Measurements from ENCODE around the gene ERICH4. TPM values are rescaled to one million over a fixed set of nuclear protein-coding genes. Genes with fewer than 3 reads are reported as not detected.

ERICH4 gene
- total RNA-seq, 5 donors from 2014 or later (not counting 1 experiment from before 2014, with no cell fraction given) = 0.29 to 0.55 TPM; not detected in 3

- Histone ChIP-seq H3K27me3 (replicated peaks in 1 of 2; ENCODE audit: control insufficient read depth in 2 of 2, extremely low read depth in 1 of 2, insufficient read depth in 2 of 2, low read length in 1 of 2) (peaks cover 0 to 34% of the 10 kb centered on the region in 2 experiments), H3K27ac (ENCODE audit: low read length) (no peak overlapping the region), H3K4me1 (ENCODE audit: control insufficient read depth in 1 of 2, extremely low read depth in 1 of 2, insufficient read depth in 2 of 2, low read length in 2 of 2) (peaks cover 0 to 14% of the 10 kb centered on the region in 2 experiments), H3K4me3 (ENCODE audit: control insufficient read depth in 1 of 2, extremely low read depth in 1 of 2, low read length in 1 of 2) (no peak overlapping the region), H3K36me3 (ENCODE audit: control insufficient read depth in 2 of 2, extremely low read depth in 1 of 2, insufficient read depth in 1 of 2, low read length in 1 of 2) (no peaks in the 10 kb centered on the region), H3K9me3 (no peaks in the 10 kb centered on the region)
- no peak for DNase-seq
- Mint-ChIP-seq H3K4me1 (peaks cover 5 to 17% (median 8%) of the 10 kb centered on the region in 3 donors), H3K27me3 (peaks cover 0 to 22% of the 10 kb centered on the region in 2 donors), H3K27ac (no peak overlapping the region), H3K4me3 (no peak overlapping the region), H3K9me3 (no peaks in the 10 kb centered on the region), H3K36me3 (no peaks in the 10 kb centered on the region)
- ChIA-PET POLR2A (no interaction called here), CTCF (interaction anchor here in 1 of 2 donors (0.6 to 0.7 kb wide), 2 partner anchors 21 to 692 kb away, joined by 3 read pairs; no protein-coding TSS in a partner anchor)
- no peak for ATAC-seq (replicated peaks in 1 of 4)
- 82% methylated on average over 2 of the region's 5 CpGs for WGBS (ENCODE audit: insufficient coverage)
These were observed 2.6 kb downstream of the ERICH4 start for GRCh38 chr19:41445575-41445974.

DNA sequence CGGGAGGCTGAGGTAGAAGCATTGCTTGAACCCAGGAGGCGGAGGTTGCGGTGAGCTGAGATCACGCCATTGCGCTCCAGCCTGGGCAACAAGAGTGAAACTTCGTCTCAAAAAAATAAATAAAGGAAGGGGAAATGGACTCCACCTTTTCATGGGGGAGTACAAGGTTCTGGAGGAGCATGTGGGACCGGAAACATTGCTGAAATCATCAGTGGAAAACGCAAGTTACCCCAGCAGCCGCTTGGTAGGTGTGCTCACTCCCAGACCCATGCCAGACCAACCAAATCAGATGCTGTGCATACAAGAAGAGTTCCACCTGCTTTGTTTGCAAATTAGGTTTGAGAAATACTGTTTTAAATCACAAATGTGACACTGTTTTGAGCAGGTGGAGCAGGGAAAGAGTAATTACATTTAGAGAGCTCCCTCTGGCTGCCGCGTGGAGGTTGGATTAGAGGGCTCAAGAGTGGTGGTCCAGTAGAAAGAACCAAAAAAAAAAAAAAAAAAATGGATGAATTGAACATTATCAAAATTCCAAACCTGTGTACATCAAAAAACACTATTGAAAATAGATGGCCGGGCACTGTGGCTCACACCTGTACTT lies 4.9 kb downstream of the ERICH4 start:
- 76% methylated on average over 5 of the region's 12 CpGs for WGBS (ENCODE audit: insufficient coverage)
- Histone ChIP-seq H3K4me3 (ENCODE audit: control insufficient read depth in 1 of 2, extremely low read depth in 1 of 2, low read length in 1 of 2) (no peak overlapping the region), H3K9me3 (no peaks in the 10 kb centered on the region), H3K36me3 (ENCODE audit: control insufficient read depth in 2 of 2, extremely low read depth in 1 of 2, insufficient read depth in 1 of 2, low read length in 1 of 2) (no peaks in the 10 kb centered on the region), H3K4me1 (ENCODE audit: control insufficient read depth in 1 of 2, extremely low read depth in 1 of 2, insufficient read depth in 2 of 2, low read length in 2 of 2) (peaks cover 0 to 14% of the 10 kb centered on the region in 2 experiments), H3K27ac (ENCODE audit: low read length) (no peak overlapping the region), H3K27me3 (replicated peaks in 1 of 2; ENCODE audit: control insufficient read depth in 2 of 2, extremely low read depth in 1 of 2, insufficient read depth in 2 of 2, low read length in 1 of 2) (peaks cover 0 to 29% of the 10 kb centered on the region in 2 experiments)
- H3K9me3 Mint-ChIP-seq = no peaks in the 10 kb centered on the region
- ChIA-PET CTCF (interaction anchor here (0.6 to 1.7 kb wide), 8 partner anchors 8 to 352 kb away, joined by 3 to 8 read pairs (median 4); no protein-coding TSS in a partner anchor), POLR2A (no interaction called here)
- H3K27ac Mint-ChIP-seq = peak overlapping the region in 1 of 2 donors; percentile 36
- peak overlapping the region in 2 of 3 donors; percentile 31 to 36 for H3K4me3 Mint-ChIP-seq
- peaks cover 5 to 15% (median 11%) of the 10 kb centered on the region in 3 donors for H3K4me1 Mint-ChIP-seq
- DNase-seq (no peak), ATAC-seq (replicated peaks in 1 of 4) (peak in 1 of 4 experiments; percentile 13)
- peaks cover 0 to 22% of the 10 kb centered on the region in 2 donors for H3K27me3 Mint-ChIP-seq
- no peaks in the 10 kb centered on the region for H3K36me3 Mint-ChIP-seq

GRCh38 chr19:41449079-41449864 lies 6.3 kb downstream of the ERICH4 start:
- Mint-ChIP-seq H3K4me1 (peaks cover 5 to 20% (median 13%) of the 10 kb centered on the region in 3 donors), H3K9me3 (no peaks in the 10 kb centered on the region), H3K36me3 (no peaks in the 10 kb centered on the region), H3K27me3 (peaks cover 0 to 20% of the 10 kb centered on the region in 2 donors), H3K27ac (no peak overlapping the region), H3K4me3 (peak overlapping the region; percentile 68 to 70 (median 68))
- peaks cover 0 to 29% of the 10 kb centered on the region in 2 experiments for H3K27me3 ChIP-seq (replicated peaks in 1 of 2; ENCODE audit: control insufficient read depth in 2 of 2, extremely low read depth in 1 of 2, insufficient read depth in 2 of 2, low read length in 1 of 2)
- ChIA-PET POLR2A (interaction anchor here in 1 of 2 donors (0.6 kb wide), 2 partner anchors 10 to 99 kb away, joined by 3 to 7 read pairs; no protein-coding TSS in a partner anchor), CTCF (interaction anchor here (0.6 to 2.7 kb wide), 19 partner anchors 8 to 1075 kb away, joined by 3 to 11 read pairs (median 4); partner anchors contain the start of genes B9D2 (in 1 of the 2) and CEACAM21 (in 1 of the 2))
- no peaks in the 10 kb centered on the region for H3K9me3 ChIP-seq
- no peaks in the 10 kb centered on the region for H3K36me3 ChIP-seq (ENCODE audit: control insufficient read depth in 2 of 2, extremely low read depth in 1 of 2, insufficient read depth in 1 of 2, low read length in 1 of 2)
- peaks cover 0 to 14% of the 10 kb centered on the region in 2 experiments for H3K4me1 ChIP-seq (ENCODE audit: control insufficient read depth in 1 of 2, extremely low read depth in 1 of 2, insufficient read depth in 2 of 2, low read length in 2 of 2)
- ATAC-seq (replicated peaks in 1 of 4) = peak; percentile 86 to 90 (median 88)
- H3K27ac ChIP-seq (ENCODE audit: low read length) = no peak overlapping the region
- DNase-seq = peak in 34 of 35 experiments; percentile 25 to 82 (median 56)
- no peak overlapping the region for H3K4me3 ChIP-seq (ENCODE audit: control insufficient read depth in 1 of 2, extremely low read depth in 1 of 2, low read length in 1 of 2)
- 0% methylated on average over 5 of the region's 22 CpGs for WGBS (ENCODE audit: insufficient coverage)

GRCh38 chr19:41449865-41450178 lies 6.9 kb downstream of the ERICH4 start:
- no peak overlapping the region for H3K27ac Mint-ChIP-seq
- ChIA-PET POLR2A (no interaction called here), CTCF (interaction anchor here (0.7 to 2.7 kb wide), 4 partner anchors 82 to 1075 kb away, joined by 3 to 11 read pairs (median 9); no protein-coding TSS in a partner anchor)

GRCh38 chr19:41452584-41453275 lies 9.8 kb downstream of the ERICH4 start:
- Histone ChIP-seq H3K4me1 (ENCODE audit: control insufficient read depth in 1 of 2, extremely low read depth in 1 of 2, insufficient read depth in 2 of 2, low read length in 2 of 2) (peaks cover 2 to 15% of the 10 kb centered on the region in 2 experiments), H3K27me3 (replicated peaks in 1 of 2; ENCODE audit: control insufficient read depth in 2 of 2, extremely low read depth in 1 of 2, insufficient read depth in 2 of 2, low read length in 1 of 2) (peaks cover 2 to 7% of the 10 kb centered on the region in 2 experiments), H3K27ac (ENCODE audit: low read length) (no peak overlapping the region), H3K9me3 (no peaks in the 10 kb centered on the region), H3K36me3 (ENCODE audit: control insufficient read depth in 2 of 2, extremely low read depth in 1 of 2, insufficient read depth in 1 of 2, low read length in 1 of 2) (no peaks in the 10 kb centered on the region), H3K4me3 (ENCODE audit: control insufficient read depth in 1 of 2, extremely low read depth in 1 of 2, low read length in 1 of 2) (no peak overlapping the region)
- ChIA-PET CTCF (no interaction called here), POLR2A (no interaction called here)
- Mint-ChIP-seq H3K36me3 (no peaks in the 10 kb centered on the region), H3K9me3 (no peaks in the 10 kb centered on the region), H3K27ac (no peak overlapping the region), H3K4me1 (peaks cover 16 to 36% (median 32%) of the 10 kb centered on the region in 3 donors), H3K27me3 (peaks cover 0 to 9% of the 10 kb centered on the region in 2 donors), H3K4me3 (no peak overlapping the region)
- DNase-seq = no peak
- WGBS (ENCODE audit: insufficient coverage) = 93% methylated on average over 2 of the region's 6 CpGs
- ATAC-seq (replicated peaks in 1 of 4) = no peak

More at GRCh38 chr19:41449865-41450178, 6.9 kb downstream of the ERICH4 start:
- peak in 1 of 4 experiments; percentile 16 for ATAC-seq (replicated peaks in 1 of 4)
- Mint-ChIP-seq H3K4me1 (peaks cover 5 to 20% (median 13%) of the 10 kb centered on the region in 3 donors), H3K27me3 (peaks cover 0 to 20% of the 10 kb centered on the region in 2 donors), H3K36me3 (no peaks in the 10 kb centered on the region), H3K9me3 (no peaks in the 10 kb centered on the region), H3K4me3 (peak overlapping the region in 1 of 3 donors; percentile 68)
- no CpG with 5 or more reads among the region's 3 CpGs for WGBS (ENCODE audit: insufficient coverage)
- Histone ChIP-seq H3K4me3 (ENCODE audit: control insufficient read depth in 1 of 2, extremely low read depth in 1 of 2, low read length in 1 of 2) (no peak overlapping the region), H3K27ac (ENCODE audit: low read length) (no peak overlapping the region), H3K27me3 (replicated peaks in 1 of 2; ENCODE audit: control insufficient read depth in 2 of 2, extremely low read depth in 1 of 2, insufficient read depth in 2 of 2, low read length in 1 of 2) (peaks cover 0 to 29% of the 10 kb centered on the region in 2 experiments), H3K4me1 (ENCODE audit: control insufficient read depth in 1 of 2, extremely low read depth in 1 of 2, insufficient read depth in 2 of 2, low read length in 2 of 2) (peaks cover 0 to 14% of the 10 kb centered on the region in 2 experiments), H3K36me3 (ENCODE audit: control insufficient read depth in 2 of 2, extremely low read depth in 1 of 2, insufficient read depth in 1 of 2, low read length in 1 of 2) (no peaks in the 10 kb centered on the region), H3K9me3 (no peaks in the 10 kb centered on the region)
- DNase-seq = no peak

Measured in T-cell (primary cell).